ENCODE data around the gene FBXW11. TPM values are rescaled to one million over a fixed set of nuclear protein-coding genes. Genes with fewer than 3 reads are reported as not detected.
A peak's percentile ranks its signal among the peaks of the same experiment; 100 is the strongest.

Gene FBXW11
- total RNA-seq, 1 experiment from 2014 or later: 72.9 TPM

GRCh38 chr5:171845040-171845630 is 161.3 kb downstream of the FBXW11 start:
- Histone ChIP-seq H3K4me1 (ENCODE audit: low read length) (no peaks in the 10 kb centered on the region), H3K27ac (ENCODE audit: low read length) (no peak overlapping the region), H3K9me3 (ENCODE audit: low read length) (no peaks in the 10 kb centered on the region), H3K79me2 (ENCODE audit: low read length) (no peaks in the 10 kb centered on the region), H3K9ac (ENCODE audit: low read length) (no peak overlapping the region), H4K20me1 (ENCODE audit: insufficient read depth, low read depth, low read length) (no peaks in the 10 kb centered on the region), H3K27me3 (ENCODE audit: low read length) (no peaks in the 10 kb centered on the region), H3K36me3 (ENCODE audit: insufficient read depth, low read length) (no peaks in the 10 kb centered on the region; the same call in 1 of the 2 replicates), H3K4me3 (ENCODE audit: low read length) (no peak overlapping the region), H3K4me2 (ENCODE audit: low read depth, low read length, poor library complexity, severe bottlenecking) (no peak overlapping the region), H3K9me2 (replicated peaks; ENCODE audit: insufficient read depth, low read length) (no peaks in the 10 kb centered on the region), H2AFZ (ENCODE audit: low read length) (no peak overlapping the region)
- DNase-seq: no peak

GRCh38 chr5:171842777-171843328 is 163.6 kb downstream of the FBXW11 start:
- Histone ChIP-seq H3K27ac (ENCODE audit: low read length) (no peak overlapping the region), H3K9ac (ENCODE audit: low read length) (no peak overlapping the region), H2AFZ (ENCODE audit: low read length) (no peak overlapping the region), H3K9me3 (ENCODE audit: low read length) (no peaks in the 10 kb centered on the region), H3K4me2 (ENCODE audit: low read depth, low read length, poor library complexity, severe bottlenecking) (no peak overlapping the region), H3K27me3 (ENCODE audit: low read length) (no peaks in the 10 kb centered on the region), H4K20me1 (ENCODE audit: insufficient read depth, low read depth, low read length) (no peaks in the 10 kb centered on the region), H3K4me3 (ENCODE audit: low read length) (no peak overlapping the region), H3K79me2 (ENCODE audit: low read length) (no peaks in the 10 kb centered on the region), H3K9me2 (replicated peaks; ENCODE audit: insufficient read depth, low read length) (no peaks in the 10 kb centered on the region), H3K36me3 (ENCODE audit: insufficient read depth, low read length) (no peaks in the 10 kb centered on the region; the same call in 1 of the 2 replicates), H3K4me1 (ENCODE audit: low read length) (no peaks in the 10 kb centered on the region)
- no peak for DNase-seq

- no peak overlapping the region for H3K4me3 ChIP-seq (ENCODE audit: low read length)
- H3K4me1 ChIP-seq (ENCODE audit: low read length): no peaks in the 10 kb centered on the region
- no peaks in the 10 kb centered on the region for H3K9me3 ChIP-seq (ENCODE audit: low read length)
- H3K9ac ChIP-seq (ENCODE audit: low read length): no peak overlapping the region
- H3K27ac ChIP-seq (ENCODE audit: low read length): no peak overlapping the region
- H2AFZ ChIP-seq (ENCODE audit: low read length): no peak overlapping the region
- DNase-seq: no peak
- H3K36me3 ChIP-seq (ENCODE audit: insufficient read depth, low read length): no peaks in the 10 kb centered on the region; the same call in 1 of the 2 replicates
- no peaks in the 10 kb centered on the region for H3K27me3 ChIP-seq (ENCODE audit: low read length)
- no peaks in the 10 kb centered on the region for H3K79me2 ChIP-seq (ENCODE audit: low read length)
- no peaks in the 10 kb centered on the region for H4K20me1 ChIP-seq (ENCODE audit: insufficient read depth, low read depth, low read length)
- no peaks in the 10 kb centered on the region for H3K9me2 ChIP-seq (replicated peaks; ENCODE audit: insufficient read depth, low read length)
- H3K4me2 ChIP-seq (ENCODE audit: low read depth, low read length, poor library complexity, severe bottlenecking): no peak overlapping the region
These were observed 164.3 kb downstream of the FBXW11 start for GRCh38 chr5:171841984-171842776.

- H3K9ac ChIP-seq (ENCODE audit: low read length): no peak overlapping the region
- H3K4me2 ChIP-seq (ENCODE audit: low read depth, low read length, poor library complexity, severe bottlenecking): no peak overlapping the region
- no peaks in the 10 kb centered on the region for H3K79me2 ChIP-seq (ENCODE audit: low read length)
- no peaks in the 10 kb centered on the region for H3K9me2 ChIP-seq (replicated peaks; ENCODE audit: insufficient read depth, low read length)
- H4K20me1 ChIP-seq (ENCODE audit: insufficient read depth, low read depth, low read length): no peaks in the 10 kb centered on the region
- no peaks in the 10 kb centered on the region for H3K9me3 ChIP-seq (ENCODE audit: low read length)
- H3K27me3 ChIP-seq (ENCODE audit: low read length): no peaks in the 10 kb centered on the region
- H3K4me3 ChIP-seq (ENCODE audit: low read length): no peak overlapping the region
- no peak overlapping the region for H2AFZ ChIP-seq (ENCODE audit: low read length)
- no peaks in the 10 kb centered on the region; the same call in 1 of the 2 replicates for H3K36me3 ChIP-seq (ENCODE audit: insufficient read depth, low read length)
- H3K27ac ChIP-seq (ENCODE audit: low read length): no peak overlapping the region
- no peak for DNase-seq
- H3K4me1 ChIP-seq (ENCODE audit: low read length): no peaks in the 10 kb centered on the region
These were observed 165.5 kb downstream of the FBXW11 start for GRCh38 chr5:171840711-171841522.

GRCh38 chr5:171840066-171840465 is 166.4 kb downstream of the FBXW11 start:
- H3K9me2 ChIP-seq (replicated peaks; ENCODE audit: insufficient read depth, low read length): no peaks in the 10 kb centered on the region
- H2AFZ ChIP-seq (ENCODE audit: low read length): no peak overlapping the region
- peak; percentile 71 for DNase-seq
- no peak overlapping the region for H3K27ac ChIP-seq (ENCODE audit: low read length)
- no peak overlapping the region for H3K4me3 ChIP-seq (ENCODE audit: low read length)
- no peaks in the 10 kb centered on the region for H3K79me2 ChIP-seq (ENCODE audit: low read length)
- H3K9ac ChIP-seq (ENCODE audit: low read length): no peak overlapping the region
- H3K27me3 ChIP-seq (ENCODE audit: low read length): no peaks in the 10 kb centered on the region
- H3K4me2 ChIP-seq (ENCODE audit: low read depth, low read length, poor library complexity, severe bottlenecking): no peak overlapping the region
- H4K20me1 ChIP-seq (ENCODE audit: insufficient read depth, low read depth, low read length): no peaks in the 10 kb centered on the region
- no peaks in the 10 kb centered on the region; the same call in 1 of the 2 replicates for H3K36me3 ChIP-seq (ENCODE audit: insufficient read depth, low read length)
- no peaks in the 10 kb centered on the region for H3K9me3 ChIP-seq (ENCODE audit: low read length)
- H3K4me1 ChIP-seq (ENCODE audit: low read length): no peaks in the 10 kb centered on the region

GRCh38 chr5:171839112-171839511 is 167.3 kb downstream of the FBXW11 start:
- Histone ChIP-seq H4K20me1 (ENCODE audit: insufficient read depth, low read depth, low read length) (no peaks in the 10 kb centered on the region), H3K36me3 (ENCODE audit: insufficient read depth, low read length) (no peaks in the 10 kb centered on the region; the same call in 1 of the 2 replicates), H3K27me3 (ENCODE audit: low read length) (no peaks in the 10 kb centered on the region), H3K9ac (ENCODE audit: low read length) (no peak overlapping the region), H3K79me2 (ENCODE audit: low read length) (no peaks in the 10 kb centered on the region), H3K9me2 (replicated peaks; ENCODE audit: insufficient read depth, low read length) (no peaks in the 10 kb centered on the region), H3K4me1 (ENCODE audit: low read length) (no peaks in the 10 kb centered on the region), H3K4me3 (ENCODE audit: low read length) (no peak overlapping the region), H3K9me3 (ENCODE audit: low read length) (no peaks in the 10 kb centered on the region), H3K27ac (ENCODE audit: low read length) (no peak overlapping the region), H3K4me2 (ENCODE audit: low read depth, low read length, poor library complexity, severe bottlenecking) (no peak overlapping the region), H2AFZ (ENCODE audit: low read length) (no peak overlapping the region)
- no peak for DNase-seq

GRCh38 chr5:171838066-171838465 is 168.4 kb downstream of the FBXW11 start:
- H3K4me1 ChIP-seq (ENCODE audit: low read length): no peaks in the 10 kb centered on the region
- no peak overlapping the region for H2AFZ ChIP-seq (ENCODE audit: low read length)
- DNase-seq: no peak
- no peaks in the 10 kb centered on the region for H3K9me3 ChIP-seq (ENCODE audit: low read length)
- H4K20me1 ChIP-seq (ENCODE audit: insufficient read depth, low read depth, low read length): no peaks in the 10 kb centered on the region
- no peaks in the 10 kb centered on the region for H3K27me3 ChIP-seq (ENCODE audit: low read length)
- H3K79me2 ChIP-seq (ENCODE audit: low read length): no peaks in the 10 kb centered on the region
- H3K9ac ChIP-seq (ENCODE audit: low read length): no peak overlapping the region
- H3K36me3 ChIP-seq (ENCODE audit: insufficient read depth, low read length): no peaks in the 10 kb centered on the region; the same call in 1 of the 2 replicates
- H3K4me3 ChIP-seq (ENCODE audit: low read length): no peak overlapping the region
- no peaks in the 10 kb centered on the region for H3K9me2 ChIP-seq (replicated peaks; ENCODE audit: insufficient read depth, low read length)
- no peak overlapping the region for H3K27ac ChIP-seq (ENCODE audit: low read length)
- H3K4me2 ChIP-seq (ENCODE audit: low read depth, low read length, poor library complexity, severe bottlenecking): no peak overlapping the region

- Histone ChIP-seq H3K9ac (ENCODE audit: low read length) (no peak overlapping the region), H3K27me3 (ENCODE audit: low read length) (no peaks in the 10 kb centered on the region), H3K9me2 (replicated peaks; ENCODE audit: insufficient read depth, low read length) (no peaks in the 10 kb centered on the region), H4K20me1 (ENCODE audit: insufficient read depth, low read depth, low read length) (no peaks in the 10 kb centered on the region), H3K4me2 (ENCODE audit: low read depth, low read length, poor library complexity, severe bottlenecking) (no peak overlapping the region), H3K36me3 (ENCODE audit: insufficient read depth, low read length) (no peaks in the 10 kb centered on the region; the same call in 1 of the 2 replicates), H3K4me3 (ENCODE audit: low read length) (no peak overlapping the region), H3K4me1 (ENCODE audit: low read length) (no peaks in the 10 kb centered on the region), H3K9me3 (ENCODE audit: low read length) (no peaks in the 10 kb centered on the region), H3K27ac (ENCODE audit: low read length) (no peak overlapping the region), H2AFZ (ENCODE audit: low read length) (no peak overlapping the region), H3K79me2 (ENCODE audit: low read length) (no peaks in the 10 kb centered on the region)
- no peak for DNase-seq
These were observed 168.9 kb downstream of the FBXW11 start for GRCh38 chr5:171837522-171837921.

Measured in Karpas-422 (cell line).